Fibroblast of the aortic adventitia (primary cell): Measurements from ENCODE around the gene PILRB. TPM values are rescaled to one million over a fixed set of nuclear protein-coding genes. Genes with fewer than 3 reads are reported as not detected.

Experiments used
- DNase-seq: peaks from one replicate; pipeline ENCODE4 v3.0.0-alpha.2; 2010; ENCODE audit warnings: low read depth
- H3K4me3 ChIP-seq: 2 replicates; pipeline ENCODE4 v1.5.1; 2011; ENCODE audit warnings: low read depth, mild to moderate bottlenecking, control low read depth, low read length, moderate library complexity
- CTCF ChIP-seq: IDR thresholded peaks from 2 replicates; pipeline ENCODE4 v1.5.1; 2011; ENCODE audit warnings: mild to moderate bottlenecking, low read length, control low read depth, inconsistent platforms; ENCODE audit not compliant: insufficient read depth
- total RNA-seq: library from RNA; depleted of rRNA; stranded (reverse); fragments of >200 nt; gene quantifications from 2 replicates; pipeline ENCODE4 v1.2.3, GENCODE V29; 2012; ENCODE audit warnings: low replicate concordance

Gene PILRB
- total RNA-seq, 1 donor: 8.1 TPM

- no peak for DNase-seq
- no peak overlapping the region for H3K4me3 ChIP-seq
- no peak for TF ChIP-seq CTCF
Measured at GRCh38 chr7:100386940-100387339, 29.0 kb downstream of the PILRB start.

GRCh38 chr7:100387695-100388094 lies 29.8 kb downstream of the PILRB start:
- no peak overlapping the region for H3K4me3 ChIP-seq
- DNase-seq: no peak
- no peak for TF ChIP-seq CTCF

GRCh38 chr7:100389437-100390088 lies 31.6 kb downstream of the PILRB start:
- no peak overlapping the region for H3K4me3 ChIP-seq
- no peak for DNase-seq
- no peak for TF ChIP-seq CTCF

GRCh38 chr7:100390286-100391009 lies 32.5 kb downstream of the PILRB start:
- TF ChIP-seq CTCF: no peak
- no peak for DNase-seq
- H3K4me3 ChIP-seq: no peak overlapping the region

- DNase-seq: no peak
- TF ChIP-seq CTCF: no peak
- H3K4me3 ChIP-seq: no peak overlapping the region
Measured at GRCh38 chr7:100393233-100393905, 35.5 kb downstream of the PILRB start.

GRCh38 chr7:100394077-100394476 lies 36.2 kb downstream of the PILRB start:
- TF ChIP-seq CTCF: no peak
- no peak overlapping the region for H3K4me3 ChIP-seq
- no peak for DNase-seq
